HG03064 (cell line): ENCODE results near the gene PTH.

Experiments
- ATAC-seq: cut with Tn5 transposase; IDR thresholded peaks from one replicate; pipeline ENCODE4 v1.9.1; 2021; ENCODE audit warnings: low read depth; ENCODE audit not compliant: unreplicated experiment

Gene PTH

GRCh38 chr11:13450832-13451397, 44.9 kb downstream of the PTH start:
- ATAC-seq: peak; percentile 65

- no peak for ATAC-seq
These were observed 46.3 kb downstream of the PTH start for GRCh38 chr11:13449522-13449921.

- ATAC-seq: no peak
These were observed 46.9 kb downstream of the PTH start for GRCh38 chr11:13448876-13449275.

GRCh38 chr11:13446444-13446843, 49.4 kb downstream of the PTH start:
- no peak for ATAC-seq

GRCh38 chr11:13445588-13445987, 50.2 kb downstream of the PTH start:
- no peak for ATAC-seq
